Measurements from ENCODE around the gene PDE11A. TPM values are rescaled to one million over a fixed set of nuclear protein-coding genes. Genes with fewer than 3 reads are reported as not detected.

Gene PDE11A
- total and polyA plus RNA-seq, 2 of the 8 experiments (the other 6 are each of a cell fraction or from before 2014, with no cell fraction given), result 0.19 to 0.23 TPM

DNA sequence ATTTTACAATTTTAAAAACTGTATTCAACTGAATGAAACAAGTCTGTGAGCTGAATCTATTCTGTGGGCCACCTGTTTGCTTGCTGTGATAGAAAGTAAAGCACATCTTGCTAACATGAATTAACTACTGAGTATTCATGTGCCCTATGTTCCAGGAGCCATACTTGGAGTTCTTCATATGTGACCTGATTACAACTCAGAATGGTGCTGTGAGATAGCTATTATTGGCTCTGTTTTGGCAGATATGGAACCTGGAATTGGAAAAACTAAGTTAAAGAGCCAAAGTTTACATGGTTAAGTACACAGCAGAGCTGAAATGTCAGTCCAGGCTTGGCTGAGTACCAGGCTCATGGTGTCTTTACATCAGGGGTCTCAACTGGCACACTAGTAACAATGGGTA, 426.3 kb downstream of the PDE11A start:
- H3K27me3 ChIP-seq (replicated peaks in 1 of 4; ENCODE audit: control insufficient read depth in 3 of 4, extremely low read depth in 1 of 4, insufficient read depth in 3 of 4, low read length in 3 of 4), result no peaks in the 10 kb centered on the region; a peak in 1 of 7 replicates
- H2BK20ac ChIP-seq (ENCODE audit: low read length), result no peak overlapping the region
- no peak overlapping the region for H2BK15ac ChIP-seq (ENCODE audit: low read length)
- no peak overlapping the region for H2BK120ac ChIP-seq (replicated peaks; ENCODE audit: low read depth, low read length)
- no peak overlapping the region for H3K9ac ChIP-seq (replicated peaks in 1 of 4; ENCODE audit: extremely low read depth in 1 of 4, low read depth in 3 of 4, low read length in 3 of 4)
- no peaks in the 10 kb centered on the region; a peak in 1 of 8 replicates for H3K36me3 ChIP-seq (ENCODE audit: control insufficient read depth in 2 of 4, insufficient read depth in 4 of 4, low read length in 3 of 4)
- no peaks in the 10 kb centered on the region for H3K79me2 ChIP-seq (ENCODE audit: control insufficient read depth in 1 of 2, insufficient read depth in 2 of 2, low read length in 2 of 2)
- H4K91ac ChIP-seq (replicated peaks; ENCODE audit: insufficient read length, low read length), result no peak overlapping the region
- no peak overlapping the region for H3K14ac ChIP-seq (ENCODE audit: insufficient read length)
- DNase-seq (ENCODE audit: low read depth in 1 of 2, low spot score in 2 of 2), result no peak
- no peak overlapping the region for H2AK5ac ChIP-seq (ENCODE audit: low read depth, low read length)
- no peak overlapping the region for H4K8ac ChIP-seq (ENCODE audit: extremely low read depth, insufficient read depth, low read length)
- no peaks in the 10 kb centered on the region for H4K20me1 ChIP-seq (replicated peaks in 1 of 2; ENCODE audit: control insufficient read depth in 1 of 2, insufficient read depth in 2 of 2, low read length in 2 of 2)
- no peak overlapping the region for H3K4me2 ChIP-seq (ENCODE audit: insufficient read depth in 1 of 2, low read depth in 2 of 2, low read length in 2 of 2)
- H2AFZ ChIP-seq (ENCODE audit: low read length), result no peak overlapping the region
- CTCF ChIA-PET (ENCODE audit: partially characterized antibody), result interaction anchor here (0.8 kb wide), 1 partner anchor 26 kb away, joined by 3 read pairs; no protein-coding TSS in a partner anchor
- H3K9me3 ChIP-seq (ENCODE audit: insufficient read depth in 2 of 2, low read depth in 1 of 2, low read length in 1 of 2), result peaks cover 0 to 2% of the 10 kb centered on the region in 2 experiments; a peak in 2 of 4 replicates
- no peak overlapping the region for H2BK5ac ChIP-seq (ENCODE audit: low read depth, low read length)
- H3K27ac ChIP-seq (ENCODE audit: low read depth, low read length), result no peak overlapping the region
- H3K23me2 ChIP-seq (ENCODE audit: low read depth, low read length), result no peaks in the 10 kb centered on the region
- H4K5ac ChIP-seq (ENCODE audit: insufficient read length, low read depth, low read length), result no peak overlapping the region
- no peak overlapping the region for H3K23ac ChIP-seq (ENCODE audit: insufficient read length)
- no peak overlapping the region for H3K18ac ChIP-seq (ENCODE audit: extremely low read depth, low read length)
- H3K4ac ChIP-seq (replicated peaks; ENCODE audit: insufficient read length, low read depth, low read length), result no peak overlapping the region
- FAIRE-seq, result no peak
- H3K4me1 ChIP-seq (replicated peaks in 1 of 4; ENCODE audit: control insufficient read depth in 3 of 4, insufficient read depth in 4 of 4, low read length in 3 of 4), result peaks cover 0 to 2% (median 0%) of the 10 kb centered on the region in 4 experiments; a peak in 2 of 7 replicates
- H3K4me3 ChIP-seq (ENCODE audit: extremely low read depth in 1 of 4, insufficient read depth in 2 of 4, low read depth in 3 of 4, low read length in 4 of 4), result no peak overlapping the region
- POLR2A ChIA-PET (ENCODE audit: partially characterized antibody), result no interaction called here
- no peak overlapping the region for H2BK12ac ChIP-seq (ENCODE audit: low read depth, low read length)
- H3K79me1 ChIP-seq (ENCODE audit: low read depth, low read length), result no peaks in the 10 kb centered on the region
- no peak overlapping the region for H3K56ac ChIP-seq (replicated peaks; ENCODE audit: insufficient read length, low read depth, low read length)
- no peak for TF ChIP-seq E2F6 (IDR thresholded peaks at IDR 0.05)
- no peak for TF ChIP-seq SP4 (IDR thresholded peaks at IDR 0.05; ENCODE audit: low read length)
- TF ChIP-seq BRCA1 (IDR thresholded peaks at IDR 0.05; ENCODE audit: low read depth, low read length), result no peak
- TF ChIP-seq SIX5 (IDR thresholded peaks at IDR 0.05; ENCODE audit: low read depth, low read length), result no peak
- no peak for TF ChIP-seq BACH1 (IDR thresholded peaks at IDR 0.05; ENCODE audit: low read length)
- no peak for TF ChIP-seq MAFK (IDR thresholded peaks at IDR 0.05; ENCODE audit: low read depth, low read length)
- no peak for TF ChIP-seq CHD2 (IDR thresholded peaks at IDR 0.05; ENCODE audit: low read length)
- TF ChIP-seq JUN (IDR thresholded peaks at IDR 0.05; ENCODE audit: low read depth, low read length), result no peak
- no peak for TF ChIP-seq RAD21 (IDR thresholded peaks at IDR 0.05 in 1 of 2, conservative IDR thresholded peaks at IDR 0.05 in 1 of 2; ENCODE audit: low read depth in 2 of 2, low read length in 2 of 2)
- no peak for TF ChIP-seq HDAC2 (IDR thresholded peaks at IDR 0.05; ENCODE audit: borderline replicate concordance in 1 of 2, low read depth in 2 of 2, low read length in 2 of 2)
- TF ChIP-seq POU5F1 (IDR thresholded peaks at IDR 0.05; ENCODE audit: low read depth, low read length), result no peak
- TF ChIP-seq KDM5A (IDR thresholded peaks at IDR 0.05; ENCODE audit: low read length), result no peak
- TF ChIP-seq, protein P1, sequence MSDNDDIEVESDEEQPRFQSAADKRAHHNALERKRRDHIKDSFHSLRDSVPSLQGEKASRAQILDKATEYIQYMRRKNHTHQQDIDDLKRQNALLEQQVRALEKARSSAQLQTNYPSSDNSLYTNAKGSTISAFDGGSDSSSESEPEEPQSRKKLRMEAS (IDR thresholded peaks at IDR 0.05), result no peak
- no peak for TF ChIP-seq SRF (IDR thresholded peaks at IDR 0.05; ENCODE audit: low read depth, low read length)
- no peak for TF ChIP-seq NRF1 (IDR thresholded peaks at IDR 0.05; ENCODE audit: low read depth, low read length)
- TF ChIP-seq JUND (IDR thresholded peaks at IDR 0.05; ENCODE audit: low read length), result no peak

Measured in H1 (cell line).